ENCODE data around the gene BPIFA1. TPM values are rescaled to one million over a fixed set of nuclear protein-coding genes. Genes with fewer than 3 reads are reported as not detected.

BPIFA1 gene
- total and polyA plus RNA-seq, 9 of the 15 experiments (the other 6 are each of a cell fraction or from before 2014, with no cell fraction given) = not detected

- TF ChIP-seq, protein P1, sequence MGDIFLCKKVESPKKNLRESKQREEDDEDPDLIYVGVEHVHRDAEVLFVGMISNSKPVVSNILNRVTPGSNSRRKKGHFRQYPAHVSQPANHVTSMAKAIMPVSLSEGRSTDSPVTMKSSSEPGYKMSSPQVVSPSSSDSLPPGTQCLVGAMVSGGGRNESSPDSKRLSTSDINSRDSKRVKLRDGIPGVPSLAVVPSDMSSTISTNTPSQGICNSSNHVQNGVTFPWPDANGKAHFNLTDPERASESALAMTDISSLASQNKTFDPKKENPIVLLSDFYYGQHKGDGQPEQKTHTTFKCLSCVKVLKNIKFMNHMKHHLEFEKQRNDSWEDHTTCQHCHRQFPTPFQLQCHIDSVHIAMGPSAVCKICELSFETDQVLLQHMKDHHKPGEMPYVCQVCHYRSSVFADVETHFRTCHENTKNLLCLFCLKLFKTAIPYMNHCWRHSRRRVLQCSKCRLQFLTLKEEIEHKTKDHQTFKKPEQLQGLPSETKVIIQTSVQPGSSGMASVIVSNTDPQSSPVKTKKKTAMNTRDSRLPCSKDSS (IDR thresholded peaks at IDR 0.05; ENCODE audit: low read depth, partially characterized antibody) = no peak
- TF ChIP-seq ZNF76 (CRISPR knock-in tag; IDR thresholded peaks at IDR 0.05; ENCODE audit: borderline replicate concordance) = no peak
- TF ChIP-seq RUNX1 (IDR thresholded peaks at IDR 0.05; ENCODE audit: low read depth) = no peak
- no peak for TF ChIP-seq ZZZ3 (IDR thresholded peaks at IDR 0.05)
- TF ChIP-seq CC2D1A (IDR thresholded peaks at IDR 0.05) = no peak
- no peak for TF ChIP-seq HCFC1 (IDR thresholded peaks at IDR 0.05; ENCODE audit: low read depth, low read length)
- no peak for TF ChIP-seq MEF2D (tag; conservative IDR thresholded peaks at IDR 0.05; ENCODE audit: low read depth)
- TF ChIP-seq ELK1 (CRISPR knock-in tag; IDR thresholded peaks at IDR 0.05) = no peak
These were observed 1.7 kb upstream of the BPIFA1 start (continued) for GRCh38 chr20:33234050-33234449.

GRCh38 chr20:33236351-33236750 lies 555 bp downstream of the BPIFA1 start:
- no peaks in the 10 kb centered on the region for H3K4me1 ChIP-seq (replicated peaks in 1 of 2; ENCODE audit: control insufficient read depth in 2 of 2, insufficient read depth in 2 of 2, low read length in 2 of 2)
- no peak overlapping the region for H3K4me2 ChIP-seq (ENCODE audit: insufficient read depth, low read length)
- FAIRE-seq (no peak), DNase-seq (ENCODE audit: extremely low read depth in 1 of 4, low spot score in 3 of 4) (no peak), ATAC-seq (no peak)
- 0% methylated on average over 1 of the region's 1 CpG for WGBS (ENCODE audit: insufficient coverage, low coverage, missing lambda C conversion rate)
- no TSS peak for BruUV-seq (replicated peaks)
- H4K20me1 ChIP-seq (replicated peaks; ENCODE audit: control insufficient read depth, insufficient read depth, low read length) = no peaks in the 10 kb centered on the region
- no peak overlapping the region for H3K4me3 ChIP-seq
- ChIA-PET POLR2A (interaction anchor here (0.8 to 1.1 kb wide), 4 partner anchors 9 to 50 kb away, joined by 3 to 5 read pairs (median 4); no protein-coding TSS in a partner anchor), CTCF (ENCODE audit: low intra/inter-chr PET ratio) (no interaction called here)
- H2AFZ ChIP-seq (ENCODE audit: low read depth, low read length) = no peak overlapping the region
- in situ Hi-C loops (cut with MboI) = no loop called here
- H3K36me3 ChIP-seq (ENCODE audit: control insufficient read depth, insufficient read depth, low read length) = no peaks in the 10 kb centered on the region
- H3K9me1 ChIP-seq (ENCODE audit: control insufficient read depth, insufficient read depth, low read length) = no peaks in the 10 kb centered on the region
- no peaks in the 10 kb centered on the region for H3K9me3 ChIP-seq (replicated peaks; ENCODE audit: control insufficient read depth, insufficient read depth, low read depth, low read length)
- H3K79me2 ChIP-seq (ENCODE audit: control insufficient read depth, insufficient read depth, low read length) = no peaks in the 10 kb centered on the region
- no peak overlapping the region for H3K27ac ChIP-seq (ENCODE audit: extremely low read depth, low read depth, low read length)
- peaks cover 2 to 4% of the 10 kb centered on the region in 2 experiments; a peak in 2 of 5 replicates for H3K27me3 ChIP-seq (ENCODE audit: control insufficient read depth in 2 of 2, insufficient read depth in 2 of 2, low read length in 2 of 2)
- H3K9ac ChIP-seq (ENCODE audit: insufficient read depth in 1 of 2, low read depth in 2 of 2, low read length in 2 of 2) = no peak overlapping the region
- intact Hi-C loops (cut with micrococcal nuclease) = loop anchor here (10.0 kb wide), 1 partner anchor 58 kb away; no protein-coding TSS in a partner anchor
- no peak for TF ChIP-seq RBFOX2 (IDR thresholded peaks at IDR 0.05; ENCODE audit: low read depth, low read length)
- TF ChIP-seq GATAD2B (IDR thresholded peaks at IDR 0.05; ENCODE audit: borderline replicate concordance) = no peak
- TF ChIP-seq PYGO2 (tag; IDR thresholded peaks at IDR 0.05) = no peak
- peak; percentile 27 for TF ChIP-seq MAFF (IDR thresholded peaks at IDR 0.05; ENCODE audit: low read length)
- no peak for TF ChIP-seq TAF7 (tag; IDR thresholded peaks at IDR 0.05)
- no peak for TF ChIP-seq ZNF444 (CRISPR knock-in tag; IDR thresholded peaks at IDR 0.05)
- TF ChIP-seq DPF2 (IDR thresholded peaks at IDR 0.05) = no peak
- TF ChIP-seq ZBTB5 (IDR thresholded peaks at IDR 0.05) = no peak
- TF ChIP-seq C11orf30 (IDR thresholded peaks at IDR 0.05; ENCODE audit: low read depth) = peak; percentile 55; the same call in 1 of the 2 replicates

All from K562 (cell line).